Gastrocnemius medialis (tissue), 4 donors: ENCODE measurements around the gene SLC16A10. TPM values are rescaled to one million over a fixed set of nuclear protein-coding genes. Genes with fewer than 3 reads are reported as not detected.

Experiments used
- ATAC-seq, 2 donors: fragments of 150-250 bp; one replicate each; pipeline ENCODE4 v1.9.1; 2016
- DNase-seq, 2 donors: peaks; one replicate each; pipeline ENCODE4 v3.0.0-alpha.2; 2019
- H3K27ac ChIP-seq, 4 donors: fragments of 200-600 bp; sonication (generic); 1 replicate in 1 of 4; 2 replicates in 3 of 4; pipeline ENCODE4 v1.5.1; 2016 to 2018; ENCODE audit warnings: mild to moderate bottlenecking in 2 of 4, moderate library complexity in 1 of 4
- H3K27me3 ChIP-seq, 3 donors: fragments of 200-600 bp; sonication (generic) in 2 of 3; 1 replicate in 1 of 3; 2 replicates in 2 of 3; pipeline versions ENCODE4 v1.5.1 to v1.6.0; 2016 to 2019; ENCODE audit warnings: mild to moderate bottlenecking in 1 of 3, moderate library complexity in 1 of 3
- H3K36me3 ChIP-seq, 2 donors: fragments of 200-600 bp; sonication (generic) in 1 of 2; one replicate each; pipeline ENCODE4 v1.5.1; 2017 to 2018
- H3K4me1 ChIP-seq, 2 donors: fragments of 200-600 bp; sonication (generic) in 1 of 2; one replicate each; pipeline ENCODE4 v1.5.1; 2016 to 2017; ENCODE audit warnings: mild to moderate bottlenecking in 2 of 2
- H3K4me3 ChIP-seq, 4 donors: fragments of 200-600 bp; sonication (generic) in 3 of 4; 1 replicate in 1 of 4; 2 replicates in 3 of 4; pipeline ENCODE4 v1.5.1; 2016 to 2019; ENCODE audit warnings: mild to moderate bottlenecking in 2 of 4
- H3K9me3 ChIP-seq, 3 donors: fragments of 200-600 bp; sonication (generic) in 2 of 3; 1 replicate in 1 of 3; 2 replicates in 2 of 3; pipeline ENCODE4 v1.5.1; 2016 to 2019
- POLR2A ChIP-seq, 2 donors: fragments of 450-650 bp; IDR thresholded peaks; one replicate each; pipeline ENCODE4 v1.6.1; 2017; ENCODE audit warnings: antibody characterized with exemption in 2 of 2, mild to moderate bottlenecking in 2 of 2, moderate library complexity in 2 of 2
- in situ Hi-C, 4 donors: fragments of 200-750 bp; cut with MboI; loops; one replicate each; pipeline versions ENCODE4 v1.15.0 to v1.8.0; 2017; ENCODE audit warnings: low sequenced_read_pairs in 4 of 4
- intact Hi-C: fragments of 100-400 bp; cut with DNase I; formaldehyde crosslinking; loops from one replicate; pipeline ENCODE4 v1.15.1; 2023; ENCODE audit warnings: low total_unique reads
- total RNA-seq, 4 donors: library from RNA; depleted of rRNA; stranded (reverse); fragments of >200 nt; gene quantifications; one replicate each; pipeline versions ENCODE4 v1.1.0 to v1.2.3, GENCODE V29; 2016
- TF ChIP-seq, protein P1 (sequence below), 5 experiments: fragments of 450-650 bp in 3 of 5; fragments of 200-600 bp in 2 of 5; sonication (generic) in 2 of 5; IDR thresholded peaks in 4 of 5; conservative IDR thresholded peaks in 1 of 5; 1 replicate in 4 of 5; 2 replicates in 1 of 5; pipeline ENCODE4 v1.5.1; 2016 to 2019; ENCODE audit warnings: antibody characterized with exemption in 5 of 5, mild to moderate bottlenecking in 3 of 5, moderate library complexity in 3 of 5

Gene SLC16A10
- total RNA-seq, 4 donors from 2014 or later = 81.5 to 167 (median 144) TPM

DNA sequence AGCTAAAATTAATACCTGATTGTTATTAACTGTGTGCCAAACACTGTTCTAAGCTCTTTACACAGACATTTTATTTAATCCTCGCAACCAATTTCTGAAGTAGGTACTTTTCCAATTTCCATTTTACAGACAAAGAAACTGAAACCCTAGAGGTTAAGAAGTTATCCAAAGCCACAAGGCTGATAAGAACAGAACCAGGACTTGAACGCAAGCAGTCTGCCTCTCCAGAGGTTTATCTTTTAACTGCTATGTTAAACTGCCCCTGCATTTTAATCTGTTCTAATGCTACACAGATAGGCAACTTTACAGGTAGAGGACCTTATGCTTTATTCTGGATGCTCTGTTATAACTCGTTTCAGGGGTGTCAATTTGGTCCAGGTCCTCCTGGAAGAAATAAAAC lies 118.2 kb downstream of the SLC16A10 start:
- Histone ChIP-seq H3K27me3 (no peaks in the 10 kb centered on the region), H3K9me3 (no peaks in the 10 kb centered on the region), H3K4me1 (peaks cover 13 to 23% of the 10 kb centered on the region in 2 donors), H3K27ac (peak overlapping the region in 1 of 4 donors; percentile 49), H3K4me3 (no peak overlapping the region), H3K36me3 (no peaks in the 10 kb centered on the region)
- intact Hi-C loops = no loop called here
- ATAC-seq (no peak), DNase-seq (no peak)
- TF ChIP-seq, protein P1, sequence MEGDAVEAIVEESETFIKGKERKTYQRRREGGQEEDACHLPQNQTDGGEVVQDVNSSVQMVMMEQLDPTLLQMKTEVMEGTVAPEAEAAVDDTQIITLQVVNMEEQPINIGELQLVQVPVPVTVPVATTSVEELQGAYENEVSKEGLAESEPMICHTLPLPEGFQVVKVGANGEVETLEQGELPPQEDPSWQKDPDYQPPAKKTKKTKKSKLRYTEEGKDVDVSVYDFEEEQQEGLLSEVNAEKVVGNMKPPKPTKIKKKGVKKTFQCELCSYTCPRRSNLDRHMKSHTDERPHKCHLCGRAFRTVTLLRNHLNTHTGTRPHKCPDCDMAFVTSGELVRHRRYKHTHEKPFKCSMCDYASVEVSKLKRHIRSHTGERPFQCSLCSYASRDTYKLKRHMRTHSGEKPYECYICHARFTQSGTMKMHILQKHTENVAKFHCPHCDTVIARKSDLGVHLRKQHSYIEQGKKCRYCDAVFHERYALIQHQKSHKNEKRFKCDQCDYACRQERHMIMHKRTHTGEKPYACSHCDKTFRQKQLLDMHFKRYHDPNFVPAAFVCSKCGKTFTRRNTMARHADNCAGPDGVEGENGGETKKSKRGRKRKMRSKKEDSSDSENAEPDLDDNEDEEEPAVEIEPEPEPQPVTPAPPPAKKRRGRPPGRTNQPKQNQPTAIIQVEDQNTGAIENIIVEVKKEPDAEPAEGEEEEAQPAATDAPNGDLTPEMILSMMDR (IDR thresholded peaks at IDR 0.05 in 4 of 5, conservative IDR thresholded peaks at IDR 0.05 in 1 of 5) = no peak
- TF ChIP-seq POLR2A (IDR thresholded peaks at IDR 0.05) = no peak
- in situ Hi-C loops = loop anchor here in 2 of 4 donors (5.0 to 25.0 kb wide), 3 partner anchors 143 to 668 kb away; no protein-coding TSS in a partner anchor

DNA sequence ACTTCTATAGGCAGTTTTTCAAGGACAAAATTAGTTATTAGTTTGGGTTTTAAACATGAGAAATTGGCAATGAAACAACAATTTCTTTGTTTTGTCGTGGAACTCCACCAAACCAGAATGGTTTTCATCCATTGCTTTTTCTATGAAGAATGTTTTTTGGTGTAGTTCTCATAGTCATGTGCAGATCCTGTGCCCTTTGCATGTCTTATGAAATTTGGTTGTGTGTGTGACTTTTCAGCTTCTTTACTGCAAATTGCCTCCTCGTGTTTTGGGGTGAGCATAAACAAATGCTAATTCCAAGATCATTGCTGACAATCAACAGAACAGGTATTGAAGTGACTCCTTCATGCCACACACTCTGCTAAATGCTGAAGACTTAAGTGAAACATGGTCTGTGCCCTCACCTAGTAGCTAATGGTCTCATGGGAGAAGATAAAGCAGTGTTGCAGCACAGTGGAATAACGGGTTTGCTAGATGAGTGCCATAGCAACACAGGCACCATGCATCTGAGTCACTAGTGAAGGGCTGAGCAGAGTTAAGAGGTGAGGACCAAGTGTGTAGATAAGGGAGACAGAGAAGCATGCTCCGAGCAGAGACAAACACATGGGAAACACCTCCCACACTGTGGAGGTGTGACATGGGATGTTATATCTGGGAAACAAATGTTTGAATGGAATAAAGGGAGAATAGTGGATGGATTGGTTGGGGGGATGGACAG lies 120.0 kb downstream of the SLC16A10 start:
- in situ Hi-C loops (loop anchor here in 2 of 4 donors (5.0 to 25.0 kb wide), 3 partner anchors 145 to 670 kb away; no protein-coding TSS in a partner anchor), intact Hi-C loops (no loop called here)
- H3K36me3 ChIP-seq = peaks cover 0 to 6% of the 10 kb centered on the region in 2 donors
- peak overlapping the region in 2 of 4 donors; percentile 6 to 36 for H3K27ac ChIP-seq
- TF ChIP-seq POLR2A (IDR thresholded peaks at IDR 0.05) = no peak
- TF ChIP-seq, protein P1 (IDR thresholded peaks at IDR 0.05 in 4 of 5, conservative IDR thresholded peaks at IDR 0.05 in 1 of 5) = no peak
- ATAC-seq (no peak), DNase-seq (no peak)
- no peaks in the 10 kb centered on the region for H3K9me3 ChIP-seq
- H3K4me3 ChIP-seq = no peak overlapping the region
- H3K27me3 ChIP-seq = no peaks in the 10 kb centered on the region
- peaks cover 26 to 39% of the 10 kb centered on the region in 2 donors for H3K4me1 ChIP-seq

GRCh38 chr6:111208933-111209332 lies 121.6 kb downstream of the SLC16A10 start:
- Histone ChIP-seq H3K9me3 (no peaks in the 10 kb centered on the region), H3K36me3 (peaks cover 0 to 6% of the 10 kb centered on the region in 2 donors), H3K4me3 (no peak overlapping the region), H3K4me1 (peaks cover 27 to 48% of the 10 kb centered on the region in 2 donors), H3K27me3 (no peaks in the 10 kb centered on the region), H3K27ac (peak overlapping the region in 3 of 4 donors; percentile 30 to 69 (median 31))
- TF ChIP-seq, protein P1 (IDR thresholded peaks at IDR 0.05 in 4 of 5, conservative IDR thresholded peaks at IDR 0.05 in 1 of 5) = no peak
- TF ChIP-seq POLR2A (IDR thresholded peaks at IDR 0.05) = no peak
- in situ Hi-C loops = loop anchor here in 2 of 4 donors (5.0 to 25.0 kb wide), 3 partner anchors 147 to 672 kb away; no protein-coding TSS in a partner anchor
- DNase-seq (no peak), ATAC-seq (no peak)
- intact Hi-C loops = no loop called here

- intact Hi-C loops (loop anchor here (1.0 to 10.0 kb wide), 5 partner anchors 88 to 198 kb away; partner anchors contain the start of gene SLC16A10), in situ Hi-C loops (loop anchor here (5.0 to 25.0 kb wide), 4 partner anchors 148 to 673 kb away; no protein-coding TSS in a partner anchor)
- DNase-seq (no peak), ATAC-seq (peak; percentile 34 to 71)
- Histone ChIP-seq H3K4me3 (no peak overlapping the region), H3K4me1 (peaks cover 27 to 36% of the 10 kb centered on the region in 2 donors), H3K9me3 (no peaks in the 10 kb centered on the region), H3K27ac (peak overlapping the region; percentile 67 to 72 (median 68)), H3K27me3 (no peaks in the 10 kb centered on the region), H3K36me3 (peaks cover 0 to 6% of the 10 kb centered on the region in 2 donors)
- TF ChIP-seq, protein P1 (IDR thresholded peaks at IDR 0.05 in 4 of 5, conservative IDR thresholded peaks at IDR 0.05 in 1 of 5) = peak; percentile 30 to 67 (median 58)
- TF ChIP-seq POLR2A (IDR thresholded peaks at IDR 0.05) = no peak
These were observed 123.0 kb downstream of the SLC16A10 start for GRCh38 chr6:111210194-111210728.
